Amniotic epithelial cell (primary cell): ENCODE measurements around the gene CLCN1.

Experiments
- DNase-seq: peaks from one replicate; pipeline ENCODE4 v3.0.0-alpha.2; 2010; ENCODE audit warnings: low read depth

Gene CLCN1

DNA sequence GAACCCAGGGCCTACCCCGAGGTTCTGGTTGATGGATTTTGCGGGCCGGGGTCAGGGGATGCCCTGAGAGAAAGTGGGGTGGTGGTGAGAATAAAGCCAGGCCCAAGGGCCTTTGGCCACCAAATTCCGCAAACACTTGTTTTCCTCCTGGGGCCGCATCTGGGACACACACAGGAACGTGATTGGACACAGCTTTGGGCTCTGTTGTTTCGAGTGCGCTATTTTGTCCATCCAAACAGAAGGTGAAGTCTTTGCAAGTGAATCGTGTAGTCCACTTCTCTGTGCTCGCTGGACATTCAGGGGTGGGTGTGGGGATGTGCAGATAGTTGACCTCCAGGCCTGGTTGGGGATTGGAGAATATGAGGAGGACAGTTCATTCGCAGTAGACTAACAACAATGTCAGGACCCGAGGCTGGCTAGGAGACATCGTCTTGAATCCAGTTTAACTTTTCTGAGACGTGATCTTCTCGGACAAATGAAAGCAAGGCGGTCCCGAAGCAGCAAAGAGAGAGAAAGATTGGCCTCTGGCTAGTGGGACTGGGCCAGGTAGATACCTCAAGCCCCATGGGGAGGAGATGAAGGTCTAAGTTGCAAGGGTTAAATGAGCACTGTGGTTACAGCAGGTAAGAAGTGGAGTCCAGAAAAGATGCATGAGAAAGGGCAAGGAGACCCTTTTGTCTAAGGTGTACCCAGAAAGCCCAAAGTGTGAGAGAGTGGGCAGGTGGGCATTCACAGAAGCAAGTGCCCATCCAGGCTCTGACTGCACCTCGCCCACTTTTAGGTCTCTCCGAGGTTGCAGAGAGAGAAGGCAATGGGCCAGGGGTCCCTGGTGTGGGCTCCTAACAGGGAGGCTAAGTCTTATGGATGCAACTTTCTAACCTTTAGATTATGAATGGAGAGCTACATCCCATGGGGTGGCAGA, 47.4 kb downstream of the CLCN1 start:
- DNase-seq, result no peak

- DNase-seq, result no peak
Observed at GRCh38 chr7:143367972-143368371, 52.1 kb downstream of the CLCN1 start.

DNA sequence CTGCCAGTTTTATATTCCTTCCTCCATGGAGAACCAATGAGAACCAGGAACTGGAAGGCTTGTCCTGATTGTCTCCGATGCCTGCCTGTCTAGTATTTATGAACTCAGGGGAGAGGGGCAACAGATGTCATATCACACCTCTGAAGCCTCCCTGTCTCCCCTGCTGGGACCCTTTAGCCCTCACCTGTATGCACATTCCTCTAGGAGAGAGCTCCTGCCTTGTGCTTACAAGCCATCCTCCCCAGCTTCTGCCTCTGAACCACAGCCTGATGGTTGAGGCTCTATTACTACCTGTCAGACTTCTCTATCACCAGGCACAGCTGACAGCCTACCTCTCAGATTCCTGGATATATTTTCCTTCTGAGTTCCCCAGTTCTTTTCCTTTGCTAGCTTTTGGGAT, 52.5 kb downstream of the CLCN1 start:
- no peak for DNase-seq

DNA sequence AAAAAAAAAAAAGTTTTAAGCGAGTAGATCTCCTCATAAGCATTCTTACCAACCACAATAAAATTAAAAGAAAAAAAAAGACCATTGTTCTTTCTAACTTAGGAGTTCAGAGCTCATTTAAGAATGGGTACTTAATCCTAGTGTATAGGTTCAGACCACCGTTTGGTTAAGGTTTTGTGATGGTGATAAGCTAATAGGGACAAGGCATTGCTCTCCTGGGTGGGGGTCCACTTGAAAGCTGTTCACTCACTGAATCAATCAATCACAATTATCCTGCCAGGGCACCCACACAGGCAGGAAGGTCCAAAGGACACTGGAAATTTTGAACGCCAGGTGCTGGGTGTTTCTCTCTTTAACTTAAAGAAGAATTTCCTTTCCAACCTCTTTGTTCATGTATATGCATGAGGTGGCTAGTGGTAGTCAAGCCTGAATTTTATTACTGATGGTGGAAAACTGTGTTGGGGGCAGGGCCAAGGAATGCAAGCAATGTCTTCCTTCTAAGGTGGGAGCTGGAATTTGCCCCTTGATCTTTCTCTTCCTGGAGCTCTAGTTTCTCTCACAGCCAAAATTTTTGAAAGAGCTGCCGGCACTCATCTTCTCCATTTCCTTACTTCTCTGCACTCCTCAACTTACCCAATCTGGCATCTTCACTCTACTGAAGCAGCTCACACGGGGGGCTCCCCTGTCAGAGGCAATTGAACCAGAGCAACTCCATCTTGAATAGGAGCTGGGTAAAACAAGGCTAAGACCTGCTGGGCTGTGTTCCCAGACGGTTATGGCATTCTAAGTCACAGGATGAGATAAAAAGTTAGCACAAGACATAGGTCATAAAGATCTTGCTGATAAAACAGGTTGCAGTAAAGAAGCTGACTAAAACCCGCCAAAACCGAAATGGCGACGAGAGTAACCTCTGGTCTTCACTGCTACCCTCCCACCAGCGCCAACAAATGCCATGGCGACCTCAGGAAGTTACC, 54.1 kb downstream of the CLCN1 start:
- DNase-seq, result no peak

- no peak for DNase-seq
Observed at GRCh38 chr7:143372070-143372469, 56.2 kb downstream of the CLCN1 start.

DNA sequence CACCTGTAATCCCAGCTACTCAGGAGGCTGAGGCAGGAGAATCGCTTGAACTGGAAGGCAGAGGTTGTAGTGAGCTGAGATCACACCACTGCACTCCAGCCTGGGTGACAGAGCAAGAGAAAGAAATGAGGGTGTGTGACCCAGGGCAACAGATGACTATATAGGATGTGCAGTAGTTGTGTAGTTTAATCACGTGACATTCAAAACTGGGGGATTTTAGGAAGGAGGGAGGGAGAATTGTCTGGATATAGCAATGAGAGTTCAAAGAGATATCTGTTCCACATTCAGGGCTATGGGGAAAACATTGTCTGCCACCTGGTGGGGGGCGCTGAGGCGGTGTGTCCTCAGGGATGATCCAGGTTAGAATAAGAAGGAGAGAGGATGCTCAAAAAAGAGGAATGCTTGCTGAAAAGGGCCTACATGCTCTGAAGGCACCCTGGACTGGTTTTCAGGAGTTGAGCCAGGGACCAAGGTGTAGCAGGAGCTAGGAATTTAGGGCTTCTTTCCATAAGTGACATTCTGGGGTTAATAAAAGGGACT, 57.4 kb downstream of the CLCN1 start:
- DNase-seq, result no peak

- DNase-seq, result no peak
Observed at GRCh38 chr7:143374561-143374960, 58.6 kb downstream of the CLCN1 start.

- DNase-seq, result no peak
Observed at GRCh38 chr7:143375298-143376034, 59.6 kb downstream of the CLCN1 start.

- DNase-seq, result no peak
Observed at GRCh38 chr7:143376396-143376795, 60.5 kb downstream of the CLCN1 start.

GRCh38 chr7:143379611-143380259, 63.8 kb downstream of the CLCN1 start:
- DNase-seq, result no peak

DNA sequence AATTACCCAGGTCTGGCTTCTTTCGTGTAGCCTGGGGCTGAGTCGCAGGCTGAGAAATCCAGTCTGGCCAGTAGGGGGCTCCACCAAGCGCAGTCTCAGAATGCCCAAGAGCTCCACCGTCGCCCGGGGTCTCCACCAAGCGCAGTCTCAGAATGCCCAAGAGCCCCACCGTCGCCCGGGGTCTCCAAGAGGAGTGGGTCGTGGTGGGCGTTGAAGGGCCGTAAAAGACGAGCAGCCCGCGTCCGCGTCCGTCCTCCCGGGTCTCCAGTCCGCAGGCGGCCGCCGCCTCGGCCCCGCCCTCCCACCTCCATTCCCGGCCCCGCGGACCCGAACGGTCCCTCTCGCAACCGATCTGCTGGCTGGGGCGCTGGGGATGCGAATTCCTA, 64.3 kb downstream of the CLCN1 start:
- DNase-seq, result peak; percentile 73

- peak; percentile 95 for DNase-seq
Observed at GRCh38 chr7:143380646-143381426, 64.9 kb downstream of the CLCN1 start, which contains the start of gene ZYX. Gene ZYX, plus strand, starts transcription at chr7:143381345. Its CDS starts 227 bp downstream, at chr7:143381572.

DNA sequence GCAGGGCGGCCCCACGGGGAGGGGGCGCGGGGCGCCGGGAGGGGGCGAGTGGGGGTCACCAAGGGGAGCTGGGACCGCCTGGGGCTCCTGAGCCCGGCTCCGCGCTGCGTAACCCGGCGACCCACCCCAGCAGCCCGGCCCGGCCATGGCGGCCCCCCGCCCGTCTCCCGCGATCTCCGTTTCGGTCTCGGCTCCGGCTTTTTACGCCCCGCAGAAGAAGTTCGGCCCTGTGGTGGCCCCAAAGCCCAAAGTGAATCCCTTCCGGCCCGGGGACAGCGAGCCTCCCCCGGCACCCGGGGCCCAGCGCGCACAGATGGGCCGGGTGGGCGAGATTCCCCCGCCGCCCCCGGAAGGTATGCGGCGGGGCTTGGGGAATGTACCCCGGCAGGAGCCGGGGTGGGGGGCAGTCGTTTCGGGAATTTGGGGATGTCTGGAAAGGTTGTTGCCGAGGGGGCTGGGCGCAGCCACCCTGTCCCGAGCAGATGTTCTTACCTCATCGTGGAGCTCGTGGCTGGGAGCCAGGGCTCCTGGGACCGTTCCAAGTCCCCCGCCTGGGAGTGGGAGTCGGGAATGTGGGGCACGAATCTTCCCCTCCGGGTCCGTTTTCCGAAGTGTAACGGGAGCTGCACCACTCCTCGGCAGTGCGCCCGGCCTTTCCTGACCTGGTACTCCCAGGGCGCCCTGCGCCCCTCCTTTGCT, 65.7 kb downstream of the CLCN1 start:
- peak; percentile 67 for DNase-seq

DNA sequence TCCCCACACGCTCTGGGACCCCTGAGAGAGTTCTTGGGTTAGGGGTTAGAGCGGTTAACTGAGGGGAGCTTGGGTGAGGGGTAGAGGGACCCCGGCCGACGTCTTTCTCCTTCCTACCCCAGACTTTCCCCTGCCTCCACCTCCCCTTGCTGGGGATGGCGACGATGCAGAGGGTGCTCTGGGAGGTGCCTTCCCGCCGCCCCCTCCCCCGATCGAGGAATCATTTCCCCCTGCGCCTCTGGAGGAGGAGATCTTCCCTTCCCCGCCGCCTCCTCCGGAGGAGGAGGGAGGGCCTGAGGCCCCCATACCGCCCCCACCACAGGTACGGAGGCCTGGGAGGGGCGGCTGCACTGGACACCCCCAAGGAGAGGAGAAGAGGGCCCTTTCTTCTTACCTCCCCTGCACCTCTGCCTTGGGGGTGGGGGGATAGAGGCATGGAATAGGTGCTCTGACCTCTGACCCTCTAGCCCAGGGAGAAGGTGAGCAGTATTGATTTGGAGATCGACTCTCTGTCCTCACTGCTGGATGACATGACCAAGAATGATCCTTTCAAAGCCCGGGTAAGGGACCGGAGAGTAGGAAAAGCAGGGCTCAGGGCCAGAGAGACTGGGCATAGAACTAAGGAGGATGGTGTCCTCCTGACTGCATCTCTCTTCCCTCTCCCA, 66.3 kb downstream of the CLCN1 start:
- DNase-seq, result no peak

DNA sequence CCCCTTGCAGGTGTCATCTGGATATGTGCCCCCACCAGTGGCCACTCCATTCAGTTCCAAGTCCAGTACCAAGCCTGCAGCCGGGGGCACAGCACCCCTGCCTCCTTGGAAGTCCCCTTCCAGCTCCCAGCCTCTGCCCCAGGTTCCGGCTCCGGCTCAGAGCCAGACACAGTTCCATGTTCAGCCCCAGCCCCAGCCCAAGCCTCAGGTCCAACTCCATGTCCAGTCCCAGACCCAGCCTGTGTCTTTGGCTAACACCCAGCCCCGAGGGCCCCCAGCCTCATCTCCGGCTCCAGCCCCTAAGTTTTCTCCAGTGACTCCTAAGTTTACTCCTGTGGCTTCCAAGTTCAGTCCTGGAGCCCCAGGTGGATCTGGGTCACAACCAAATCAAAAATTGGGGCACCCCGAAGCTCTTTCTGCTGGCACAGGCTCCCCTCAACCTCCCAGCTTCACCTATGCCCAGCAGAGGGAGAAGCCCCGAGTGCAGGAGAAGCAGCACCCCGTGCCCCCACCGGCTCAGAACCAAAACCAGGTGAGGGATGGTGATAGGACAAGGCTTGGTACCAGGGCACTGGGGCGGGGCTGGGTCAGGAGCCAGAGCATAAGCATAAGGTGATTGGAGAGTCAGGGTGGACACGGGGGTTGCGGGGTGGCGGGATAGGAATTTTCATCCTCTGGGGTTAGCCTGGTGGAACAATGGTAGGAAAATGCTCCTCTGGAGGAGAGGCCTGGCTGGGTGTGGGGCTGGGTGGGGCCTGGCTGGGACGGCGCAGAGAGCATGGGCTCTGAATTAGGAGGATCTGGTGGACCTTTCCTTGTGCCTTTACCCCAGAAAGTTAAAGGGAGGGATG, 67.1 kb downstream of the CLCN1 start:
- no peak for DNase-seq

- DNase-seq, result no peak
Observed at GRCh38 chr7:143383642-143383957, 67.7 kb downstream of the CLCN1 start.

GRCh38 chr7:143384148-143384547, 68.2 kb downstream of the CLCN1 start:
- DNase-seq, result peak; percentile 69
